GM19328 (cell line): ENCODE results near the gene GRSF1.
A peak's percentile ranks its signal among the peaks of the same experiment; 100 is the strongest.
"Not testable (repeated sequence)": the region's sequence is repeated elsewhere in the genome, so short reads cannot be mapped to it uniquely, and the experiment has no call there.

Experiments used
- ATAC-seq: cut with Tn5 transposase; IDR thresholded peaks from one replicate; pipeline ENCODE4 v1.9.1; 2021; ENCODE audit warnings: mild to moderate bottlenecking, moderate library complexity; ENCODE audit not compliant: unreplicated experiment

The GRSF1 gene

DNA sequence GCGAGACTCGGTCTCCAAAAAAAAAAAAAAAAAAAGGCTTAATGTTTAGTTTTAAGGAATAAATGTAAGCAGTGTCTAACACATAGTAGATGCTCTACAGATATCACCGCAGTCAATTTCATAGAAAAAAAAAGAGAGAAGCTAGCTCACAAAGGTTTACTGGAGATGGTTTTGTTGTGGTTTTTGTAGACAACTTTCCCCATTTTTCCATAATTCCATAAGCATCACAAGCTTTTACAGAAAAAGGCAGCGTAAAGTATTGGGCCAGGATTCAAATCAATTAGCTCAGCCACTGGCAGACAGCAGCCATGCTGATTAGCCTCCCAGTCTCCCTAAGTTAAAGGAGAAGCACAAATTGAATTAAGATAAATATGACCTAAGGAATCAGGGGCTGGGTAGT is 1.5 kb downstream of the GRSF1 start:
- no peak for ATAC-seq

DNA sequence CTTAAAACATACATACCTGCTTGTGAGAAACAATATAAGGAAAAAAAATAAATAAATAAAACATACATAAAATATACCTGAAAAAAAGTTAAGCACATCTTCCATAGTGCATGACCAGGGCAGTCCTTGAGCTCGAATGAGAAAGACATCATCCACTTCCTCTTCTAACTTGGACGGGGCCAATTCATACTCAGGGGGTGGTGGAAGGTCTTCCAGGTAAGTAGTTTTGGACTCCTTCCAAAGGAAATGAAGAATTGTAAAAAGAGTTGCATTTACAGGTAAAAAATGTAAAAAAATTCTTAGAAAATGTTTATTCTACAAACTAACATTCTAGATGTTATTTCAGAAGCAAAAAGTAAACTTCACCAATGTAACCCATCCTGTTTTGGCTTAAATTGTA is 3.6 kb downstream of the GRSF1 start:
- ATAC-seq, result no peak

- ATAC-seq, result no peak
Observed at GRCh38 chr4:70833675-70834074, 6.0 kb downstream of the GRSF1 start.

GRCh38 chr4:70831293-70831692 is 8.4 kb downstream of the GRSF1 start:
- ATAC-seq, result no peak

- no peak for ATAC-seq
Observed at GRCh38 chr4:70830054-70830453, 9.6 kb downstream of the GRSF1 start.

- ATAC-seq, result no peak
Observed at GRCh38 chr4:70829492-70829891, 10.2 kb downstream of the GRSF1 start.

GRCh38 chr4:70829015-70829414 is 10.7 kb downstream of the GRSF1 start:
- ATAC-seq, result no peak

GRCh38 chr4:70818921-70819320 is 20.8 kb downstream of the GRSF1 start:
- no peak for ATAC-seq

GRCh38 chr4:70818173-70818855 is 21.4 kb downstream of the GRSF1 start:
- no peak for ATAC-seq

GRCh38 chr4:70816894-70817293 is 22.8 kb downstream of the GRSF1 start:
- no peak for ATAC-seq

- no peak for ATAC-seq
Observed at GRCh38 chr4:70815370-70815769, 24.3 kb downstream of the GRSF1 start.

DNA sequence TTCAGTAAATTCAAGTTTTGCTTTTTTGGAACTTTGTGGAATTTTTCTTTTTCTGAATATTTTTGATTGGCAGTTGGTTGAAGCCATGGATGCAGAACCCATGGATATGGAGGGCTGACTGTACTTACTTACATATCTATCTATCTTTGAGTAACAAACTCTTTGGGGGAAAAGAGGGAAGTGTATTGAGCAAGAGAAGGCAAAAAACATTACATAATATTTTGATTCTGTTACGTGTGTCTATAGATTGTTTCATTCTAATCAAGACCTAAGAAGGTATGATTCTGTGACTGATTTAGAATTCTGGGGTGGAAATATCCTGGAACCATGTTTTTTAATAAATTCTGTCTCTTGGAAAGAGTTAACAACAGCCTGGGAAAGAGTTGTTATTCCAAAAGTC is 31.5 kb downstream of the GRSF1 start:
- no peak for ATAC-seq

- ATAC-seq, result no peak
Observed at GRCh38 chr4:70802928-70803580, 36.6 kb downstream of the GRSF1 start.

DNA sequence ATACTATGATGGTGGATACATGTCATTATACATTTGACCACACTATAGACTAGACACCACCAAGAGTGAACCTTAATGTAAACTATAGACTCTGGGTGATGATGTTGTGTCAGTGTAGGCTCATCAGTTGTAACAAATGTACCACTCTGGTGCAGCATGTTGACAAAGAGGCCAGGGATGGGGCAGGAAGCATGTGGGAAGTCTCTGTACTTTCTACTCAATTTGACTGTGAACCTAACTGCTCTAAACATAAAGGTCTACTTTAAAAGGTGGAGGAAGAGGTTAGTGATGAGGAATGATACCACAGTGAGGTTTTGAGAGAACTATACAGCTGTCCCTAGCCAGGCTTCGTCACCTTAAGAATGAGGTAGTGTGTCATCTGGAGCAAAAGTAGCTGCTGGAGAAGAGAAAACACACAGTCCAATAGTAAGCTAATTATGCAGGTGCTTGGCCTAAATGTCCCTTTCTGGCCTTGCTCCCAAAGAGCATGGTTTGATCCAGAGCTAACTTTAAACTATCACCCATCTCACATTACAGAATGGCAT is 38.4 kb downstream of the GRSF1 start:
- ATAC-seq, result peak; percentile 60

DNA sequence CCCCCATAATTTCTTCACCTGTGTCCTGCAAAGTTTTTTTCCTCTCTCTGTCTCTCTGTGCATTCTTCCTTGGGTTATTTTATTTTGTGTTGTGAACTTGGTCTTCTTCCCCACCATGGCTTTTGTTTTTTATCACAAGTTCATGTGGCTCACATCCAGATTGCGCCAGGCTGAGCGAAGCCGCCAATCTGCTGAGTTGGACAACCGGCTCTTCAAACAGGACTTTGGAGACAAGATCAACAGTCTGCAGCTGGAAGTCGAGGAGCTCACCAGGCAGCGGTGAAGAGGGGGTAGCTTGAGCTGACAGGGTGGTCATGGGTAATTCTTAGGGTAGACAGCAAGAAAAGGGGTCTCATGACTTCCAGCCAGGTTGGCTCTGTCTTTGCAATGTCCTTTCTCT is 46.1 kb downstream of the GRSF1 start:
- no peak for ATAC-seq

GRCh38 chr4:70788733-70789132 is 51.0 kb downstream of the GRSF1 start:
- ATAC-seq, result no peak

- no peak for ATAC-seq
Observed at GRCh38 chr4:70787496-70787895, 52.2 kb downstream of the GRSF1 start.

GRCh38 chr4:70783096-70783495 is 56.6 kb downstream of the GRSF1 start:
- ATAC-seq, result no peak

GRCh38 chr4:70778888-70779422 is 60.7 kb downstream of the GRSF1 start:
- no peak for ATAC-seq

- peak; percentile 54 for ATAC-seq
Observed at GRCh38 chr4:70772929-70773555, 66.6 kb downstream of the GRSF1 start.

DNA sequence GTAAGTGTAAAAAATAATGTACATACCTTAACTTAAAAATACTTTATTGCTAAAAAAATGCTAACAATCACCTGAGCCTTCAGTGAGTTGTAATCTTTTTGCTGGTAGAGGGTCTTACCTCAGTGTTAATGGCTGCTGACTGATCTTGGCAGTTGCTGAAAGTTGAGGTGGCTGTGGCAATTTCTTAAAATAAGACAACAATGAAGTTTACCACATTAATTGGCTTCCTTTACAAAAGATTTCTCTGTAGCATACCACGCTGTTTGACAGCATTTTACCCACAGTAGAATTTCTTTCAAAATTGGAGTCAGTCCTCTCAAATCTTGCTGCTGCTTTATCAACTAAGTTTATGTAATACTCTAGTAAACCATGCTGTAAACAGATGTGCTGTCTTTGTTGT is 70.3 kb downstream of the GRSF1 start:
- not testable (repeated sequence) for ATAC-seq
